H1 (cell line): ENCODE measurements around the gene PHETA1. TPM values are rescaled to one million over a fixed set of nuclear protein-coding genes. Genes with fewer than 3 reads are reported as not detected.

Source experiments
- CTCF ChIA-PET: fragments of 300-600 bp; sonication (Branson Sonifier 250); formaldehyde crosslinking; loops from one replicate; lab custom pipeline; 2021; ENCODE audit not compliant: partially characterized antibody; lab: Charles Lee
- POLR2A ChIA-PET: fragments of 300-600 bp; sonication (Branson Sonifier 250); formaldehyde crosslinking; loops from one replicate; lab custom pipeline; 2021; ENCODE audit warnings: inconsistent platforms; ENCODE audit not compliant: partially characterized antibody; lab: Charles Lee
- DNase-seq, 2 experiments: peaks; one replicate each; pipeline versions ENCODE4 v3.0.0 to v3.0.0-alpha.2; 2010 to 2022; ENCODE audit warnings: low spot score in 2 of 2, low read depth in 1 of 2, mixed read lengths in 1 of 2
- FAIRE-seq: peaks from 2 replicates; lab custom pipeline; 2011; peaks lifted over from hg19 to GRCh38; lab: Jason Lieb, UNC
- H2AFZ ChIP-seq: 2 replicates; pipeline ENCODE4 v1.8.1; 2012; ENCODE audit warnings: low read length, inconsistent platforms
- H2AK5ac ChIP-seq: 2 replicates; pipeline ENCODE4 v1.6.1; 2013; ENCODE audit warnings: low read depth, low read length
- H2BK120ac ChIP-seq: replicated peaks from 2 replicates; pipeline ENCODE3; 2013; ENCODE audit warnings: low read depth, low read length, inconsistent platforms
- H2BK12ac ChIP-seq: 2 replicates; pipeline ENCODE4 v1.6.1; 2013; ENCODE audit warnings: low read depth, low read length
- H2BK15ac ChIP-seq: 2 replicates; pipeline ENCODE4 v1.6.1; 2013; ENCODE audit warnings: low read length
- H2BK20ac ChIP-seq: 2 replicates; pipeline ENCODE4 v1.6.1; 2013; ENCODE audit warnings: low read length
- H2BK5ac ChIP-seq: 2 replicates; pipeline ENCODE4 v1.6.1; 2013; ENCODE audit warnings: low read depth, low read length
- H3K14ac ChIP-seq: 2 replicates; pipeline ENCODE4 v1.6.1; 2013; ENCODE audit warnings: inconsistent platforms; ENCODE audit not compliant: insufficient read length
- H3K18ac ChIP-seq: 2 replicates; pipeline ENCODE4 v1.6.1; 2013; ENCODE audit warnings: low read length; ENCODE audit errors: extremely low read depth
- H3K23ac ChIP-seq: 2 replicates; pipeline ENCODE4 v1.6.1; 2013; ENCODE audit warnings: inconsistent platforms; ENCODE audit not compliant: insufficient read length
- H3K23me2 ChIP-seq: 2 replicates; pipeline ENCODE4 v1.6.1; 2013; ENCODE audit warnings: low read depth, low read length
- H3K27ac ChIP-seq: 2 replicates; pipeline ENCODE4 v1.6.1; 2011; ENCODE audit warnings: low read depth, low read length, inconsistent platforms
- H3K27me3 ChIP-seq, 4 experiments: replicated peaks in 1 of 4; 1 replicate in 1 of 4; 2 replicates in 3 of 4; pipeline versions ENCODE4 v1.6.1 to v1.8.1; 2011 to 2013; ENCODE audit warnings: low read length in 3 of 4, mild to moderate bottlenecking in 3 of 4, inconsistent platforms in 2 of 4, mixed read lengths in 2 of 4, moderate library complexity in 1 of 4; ENCODE audit not compliant: control insufficient read depth in 3 of 4, insufficient read depth in 3 of 4; ENCODE audit errors: extremely low read depth in 1 of 4
- H3K36me3 ChIP-seq, 4 experiments: 2 replicates each; pipeline versions ENCODE4 v1.6.1 to v1.8.1; 2011 to 2013; ENCODE audit warnings: mild to moderate bottlenecking in 4 of 4, low read length in 3 of 4, moderate library complexity in 2 of 4, control low read depth in 1 of 4, inconsistent platforms in 1 of 4; ENCODE audit not compliant: insufficient read depth in 4 of 4, control insufficient read depth in 2 of 4
- H3K4ac ChIP-seq: replicated peaks from 2 replicates; pipeline ENCODE3; 2013; ENCODE audit warnings: low read length, low read depth, mixed read lengths, inconsistent platforms; ENCODE audit not compliant: insufficient read length
- H3K4me1 ChIP-seq, 4 experiments: replicated peaks in 1 of 4; 1 replicate in 1 of 4; 2 replicates in 3 of 4; pipeline versions ENCODE4 v1.6.1 to v1.8.1; 2011 to 2013; ENCODE audit warnings: low read length in 3 of 4, inconsistent platforms in 2 of 4, mixed read lengths in 1 of 4; ENCODE audit not compliant: insufficient read depth in 4 of 4, control insufficient read depth in 3 of 4
- H3K4me2 ChIP-seq, 2 experiments: 2 replicates each; pipeline versions ENCODE4 v1.6.1 to v1.8.1; 2011 to 2013; ENCODE audit warnings: low read depth in 2 of 2, low read length in 2 of 2, control low read depth in 1 of 2, inconsistent platforms in 1 of 2, mild to moderate bottlenecking in 1 of 2; ENCODE audit not compliant: insufficient read depth in 1 of 2
- H3K4me3 ChIP-seq, 4 experiments: fragments of 200-600, 300-600 bp in 1 of 4; sonication (generic), shearing (Covaris generic), sonication (Bioruptor Twin) in 1 of 4; 2 replicates each; pipeline versions ENCODE4 v1.5.1 to v1.8.1; 2011 to 2016; ENCODE audit warnings: low read length in 4 of 4, low read depth in 3 of 4, control low read depth in 2 of 4, inconsistent platforms in 2 of 4, mild to moderate bottlenecking in 2 of 4, mixed read lengths in 1 of 4, moderate library complexity in 1 of 4; ENCODE audit not compliant: insufficient read depth in 2 of 4; ENCODE audit errors: extremely low read depth in 1 of 4
- H3K56ac ChIP-seq: replicated peaks from 2 replicates; pipeline ENCODE3; 2013; ENCODE audit warnings: low read depth, mild to moderate bottlenecking, mixed read lengths, low read length, inconsistent platforms; ENCODE audit not compliant: insufficient read length
- H3K79me1 ChIP-seq: 2 replicates; pipeline ENCODE4 v1.6.1; 2013; ENCODE audit warnings: low read depth, low read length, control low read depth
- H3K79me2 ChIP-seq, 2 experiments: 2 replicates each; pipeline versions ENCODE4 v1.6.1 to v1.8.1; 2012 to 2013; ENCODE audit warnings: low read length in 2 of 2, mild to moderate bottlenecking in 2 of 2, inconsistent platforms in 1 of 2; ENCODE audit not compliant: insufficient read depth in 2 of 2, control insufficient read depth in 1 of 2
- H3K9ac ChIP-seq, 4 experiments: replicated peaks in 1 of 4; 1 replicate in 1 of 4; 2 replicates in 3 of 4; pipeline versions ENCODE4 v1.6.1 to v1.8.1; 2011 to 2013; ENCODE audit warnings: low read depth in 3 of 4, low read length in 3 of 4, control low read depth in 2 of 4, mild to moderate bottlenecking in 2 of 4, moderate library complexity in 2 of 4, inconsistent platforms in 1 of 4; ENCODE audit errors: extremely low read depth in 1 of 4
- H3K9me3 ChIP-seq, 2 experiments: 2 replicates each; pipeline versions ENCODE4 v1.6.1 to v1.8.1; 2012 to 2013; ENCODE audit warnings: mild to moderate bottlenecking in 2 of 2, moderate library complexity in 2 of 2, control low read depth in 1 of 2, inconsistent platforms in 1 of 2, low read depth in 1 of 2, low read length in 1 of 2, mixed read lengths in 1 of 2; ENCODE audit not compliant: insufficient read depth in 2 of 2
- H4K20me1 ChIP-seq, 2 experiments: replicated peaks in 1 of 2; 2 replicates each; pipeline versions ENCODE3 to v1.8.1; 2011 to 2013; ENCODE audit warnings: inconsistent platforms in 2 of 2, low read length in 2 of 2, mild to moderate bottlenecking in 1 of 2; ENCODE audit not compliant: insufficient read depth in 2 of 2, control insufficient read depth in 1 of 2
- H4K5ac ChIP-seq: 2 replicates; pipeline ENCODE4 v1.6.1; 2013; ENCODE audit warnings: low read length, low read depth, mixed read lengths, inconsistent platforms; ENCODE audit not compliant: insufficient read length
- H4K8ac ChIP-seq: 2 replicates; pipeline ENCODE4 v1.8.0; 2013; ENCODE audit warnings: mild to moderate bottlenecking, moderate library complexity, low read length, inconsistent platforms; ENCODE audit not compliant: insufficient read depth; ENCODE audit errors: extremely low read depth
- H4K91ac ChIP-seq: replicated peaks from 2 replicates; pipeline ENCODE3; 2013; ENCODE audit warnings: low read length, mixed read lengths, inconsistent platforms; ENCODE audit not compliant: insufficient read length
- E2F6 ChIP-seq: IDR thresholded peaks from 2 replicates; pipeline ENCODE4 v1.6.1; 2012; ENCODE audit warnings: inconsistent platforms
- HDAC2 ChIP-seq, 2 experiments: fragments of 300-600 bp in 1 of 2; sonication (generic) in 1 of 2; IDR thresholded peaks; 2 replicates each; pipeline ENCODE4 v1.6.1; 2011 to 2012; ENCODE audit warnings: low read depth in 2 of 2, low read length in 2 of 2, mild to moderate bottlenecking in 2 of 2, moderate library complexity in 2 of 2, borderline replicate concordance in 1 of 2, inconsistent platforms in 1 of 2
- JUN ChIP-seq: IDR thresholded peaks from 2 replicates; pipeline ENCODE4 v1.6.1; 2011; ENCODE audit warnings: low read depth, mild to moderate bottlenecking, improper control_type of control experiment, low read length
- KDM1A ChIP-seq: fragments of 200-600, 300-600 bp; sonication (generic); IDR thresholded peaks from 2 replicates; pipeline ENCODE4 v1.7.1; 2016; ENCODE audit warnings: mild to moderate bottlenecking, low read length, borderline replicate concordance
- RAD21 ChIP-seq, 2 experiments: IDR thresholded peaks in 1 of 2; conservative IDR thresholded peaks in 1 of 2; 2 replicates each; pipeline ENCODE4 v1.6.1; 2011; ENCODE audit warnings: low read depth in 2 of 2, low read length in 2 of 2, improper control_type of control experiment in 1 of 2, inconsistent platforms in 1 of 2, mild to moderate bottlenecking in 1 of 2, moderate library complexity in 1 of 2
- RBBP5 ChIP-seq: IDR thresholded peaks from 2 replicates; pipeline ENCODE4 v1.7.1; 2012; ENCODE audit warnings: low read depth, mild to moderate bottlenecking, inconsistent platforms, low read length, moderate library complexity, borderline replicate concordance
- SAP30 ChIP-seq: fragments of 300-600 bp; sonication (generic); IDR thresholded peaks from 2 replicates; pipeline ENCODE4 v1.7.1; 2012; ENCODE audit warnings: low read length, moderate library complexity, mild to moderate bottlenecking, inconsistent platforms; ENCODE audit not compliant: insufficient read depth, insufficient replicate concordance
- WGBS, 2 experiments: shearing (Covaris generic) in 1 of 2; methylation state at CpG; one replicate each; pipeline versions ENCODE4 v1.1.6 to v1.1.7; 2013 to 2015; ENCODE audit warnings: low lambda C conversion rate in 2 of 2, mixed read lengths in 2 of 2, inconsistent platforms in 1 of 2, low coverage in 1 of 2, missing lambda C conversion rate in 1 of 2; ENCODE audit not compliant: insufficient replicate concordance in 2 of 2, insufficient coverage in 1 of 2, insufficient read length in 1 of 2; ENCODE audit errors: extremely low coverage in 1 of 2, missing lambda C conversion rate in 1 of 2; 5-methylcytosine and 5-hydroxymethylcytosine counted together
- polyA plus RNA-seq, 7 experiments: library from polyadenylated mRNA; depleted of rRNA in 3 of 7; stranded (reverse) in 5 of 7; unstranded in 2 of 7; fragments of >200 nt in 5 of 7; fragments of 200-250 nt in 2 of 7; gene quantifications; 1 replicate in 5 of 7; 2 replicates in 1 of 7; 4 replicates in 1 of 7; pipeline versions ENCODE4 v1.2.1 to v1.2.3, GENCODE V29; 2011 to 2013; ENCODE audit warnings: missing spikeins in 2 of 7, mixed read lengths in 2 of 7
- total RNA-seq: library from RNA; stranded (reverse); fragmentation: NEBNext Ultra II Directional; extraction: Animal tissue kit (Norgen Biotek cat#: 25700); gene quantifications from 2 replicates; pipeline ENCODE4 v1.2.1, GENCODE V29; 2021

Gene PHETA1
- total and polyA plus RNA-seq, 2 of the 8 experiments (the other 6 are each of a cell fraction or from before 2014, with no cell fraction given) = 5.2 to 12.3 TPM

- Histone ChIP-seq H4K20me1 (no peaks in the 10 kb centered on the region), H3K18ac (no peak overlapping the region), H2BK5ac (no peak overlapping the region), H3K79me2 (no peaks in the 10 kb centered on the region), H3K14ac (no peak overlapping the region), H4K5ac (no peak overlapping the region), H3K4me2 (no peak overlapping the region), H3K79me1 (no peaks in the 10 kb centered on the region), H3K9me3 (peaks cover 0 to 3% of the 10 kb centered on the region in 2 experiments; a peak in 1 of 4 replicates), H3K36me3 (peaks cover 0 to 7% (median 0%) of the 10 kb centered on the region in 4 experiments; a peak in 1 of 8 replicates), H3K4me3 (no peak overlapping the region), H3K27me3 (no peaks in the 10 kb centered on the region), H3K23ac (no peak overlapping the region), H3K4ac (no peak overlapping the region), H2BK12ac (no peak overlapping the region), H3K56ac (no peak overlapping the region), H2AK5ac (no peak overlapping the region), H3K4me1 (no peaks in the 10 kb centered on the region), H2BK120ac (no peak overlapping the region), H3K27ac (no peak overlapping the region), H3K9ac (no peak overlapping the region), H4K91ac (no peak overlapping the region), H2BK20ac (no peak overlapping the region), H3K23me2 (no peaks in the 10 kb centered on the region; the same call in 1 of the 2 replicates), H4K8ac (no peak overlapping the region), H2BK15ac (no peak overlapping the region), H2AFZ (no peak overlapping the region)
- ChIA-PET CTCF (interaction anchor here (0.6 to 1.7 kb wide), 3 partner anchors 43 to 298 kb away, joined by 3 read pairs; no protein-coding TSS in a partner anchor), POLR2A (interaction anchor here (1.3 to 1.5 kb wide), 2 partner anchors 11 to 12 kb away, joined by 3 to 4 read pairs; no protein-coding TSS in a partner anchor)
- TF ChIP-seq HDAC2 (IDR thresholded peaks at IDR 0.05; ENCODE audit: borderline replicate concordance in 1 of 2, low read depth in 2 of 2, low read length in 2 of 2) (no peak), RAD21 (IDR thresholded peaks at IDR 0.05 in 1 of 2, conservative IDR thresholded peaks at IDR 0.05 in 1 of 2; ENCODE audit: low read depth in 2 of 2, low read length in 2 of 2) (no peak), SAP30 (no peak), KDM1A (no peak), RBBP5 (no peak), E2F6 (no peak), JUN (no peak)
- FAIRE-seq = no peak
- 89% methylated on average over 5 of the region's 5 CpGs; no CpG with 5 or more reads in 1 of the 2 experiments for WGBS, 2 experiments
- DNase-seq = no peak
Measured at GRCh38 chr12:111321317-111321716, 47.6 kb downstream of the PHETA1 start.
